NCI-H526 (cell line): Measurements from ENCODE around the gene ELAC2.

Source experiments
- DNase-seq, 2 experiments: peaks; one replicate each; lab custom pipeline; 2025; lab: John Stamatoyannopoulos, UW

ELAC2 gene

DNA sequence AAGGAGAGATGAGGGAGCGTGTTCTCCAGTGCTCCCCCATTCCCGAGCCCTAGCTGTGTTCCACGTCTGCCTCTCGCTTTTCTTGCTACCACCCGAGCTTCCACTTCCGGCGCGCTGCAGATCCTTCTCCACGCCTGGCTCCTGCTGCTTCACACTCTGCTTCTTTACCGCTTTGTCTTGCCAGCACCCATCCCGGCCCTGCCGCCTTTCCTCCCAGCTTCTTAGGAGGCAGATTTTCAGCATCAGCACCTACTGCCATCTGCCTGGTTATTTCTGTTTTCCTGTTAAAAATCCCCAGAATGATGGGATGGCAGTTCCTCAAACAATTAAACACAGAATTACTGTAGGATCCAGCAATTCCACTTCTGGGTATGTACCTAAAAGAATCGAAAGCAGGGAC is 64.7 kb downstream of the ELAC2 start:
- no peak for DNase-seq

DNA sequence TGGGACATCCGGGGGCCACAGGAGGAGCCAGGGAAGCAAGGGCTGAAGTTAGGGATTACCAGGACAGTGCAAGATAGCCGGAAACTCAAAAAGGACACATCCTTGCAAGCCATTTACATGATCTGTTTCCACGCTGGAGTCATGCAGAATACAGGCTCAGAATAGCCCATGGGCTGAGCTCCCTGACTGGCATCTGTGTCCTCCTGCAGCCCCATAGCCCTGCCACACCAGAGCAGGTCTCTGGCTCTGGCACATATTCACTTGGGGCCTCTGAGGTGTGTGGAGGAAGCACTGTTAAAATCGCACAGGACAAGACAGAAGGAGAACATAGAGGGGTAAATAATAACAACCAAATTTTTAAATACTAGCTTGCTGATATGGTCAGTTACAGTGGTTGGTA is 65.8 kb downstream of the ELAC2 start:
- no peak for DNase-seq

DNA sequence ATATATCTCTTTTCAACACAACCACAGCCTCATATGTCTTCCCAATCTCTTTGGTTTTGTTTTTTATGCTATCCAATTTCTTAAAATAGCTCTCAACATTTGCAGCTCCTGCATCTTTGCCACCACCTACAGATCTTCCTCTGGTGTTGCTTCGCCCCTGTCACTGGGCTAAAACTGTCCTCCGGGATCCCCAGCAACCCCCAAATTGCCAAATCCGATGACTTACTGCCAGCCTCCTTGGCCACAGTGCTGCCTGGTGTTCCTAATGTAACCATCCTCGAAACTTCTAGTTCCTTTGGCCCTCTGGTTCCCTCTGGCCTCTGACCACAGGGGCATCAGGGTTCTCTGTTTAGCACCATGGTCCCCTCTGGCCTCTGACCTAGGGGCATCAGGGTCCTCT is 70.8 kb downstream of the ELAC2 start:
- no peak for DNase-seq
